ENCODE data around the gene CENATAC.
"Not testable (repeated sequence)": the region's sequence is repeated elsewhere in the genome, so short reads cannot be mapped to it uniquely, and the experiment has no call there.

CENATAC gene

DNA sequence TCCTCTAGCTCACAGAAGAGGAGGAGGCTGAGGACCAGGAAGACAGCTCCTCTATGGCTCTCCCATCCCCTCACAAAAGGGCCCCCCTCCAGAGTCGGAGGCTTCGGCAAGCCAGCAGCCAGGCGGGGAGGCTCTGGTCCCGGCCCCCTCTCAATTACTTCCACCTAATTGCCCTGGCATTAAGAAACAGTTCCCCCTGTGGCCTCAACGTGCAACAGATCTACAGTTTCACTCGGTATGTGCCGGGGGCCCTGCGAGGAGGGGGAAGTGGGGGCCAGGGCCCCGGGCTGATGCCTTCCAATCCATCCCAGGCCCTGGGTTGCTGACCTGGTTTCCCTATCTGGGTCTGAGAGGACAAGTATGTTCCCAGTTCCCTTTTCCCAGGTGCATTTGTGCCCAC lies 18.5 kb upstream of the CENATAC start:
- no peaks in the 10 kb centered on the region for H4K20me1 ChIP-seq (ENCODE audit: insufficient read depth, low read length)
- no peak overlapping the region for H3K27ac ChIP-seq (ENCODE audit: low read length)
- DNase-seq, result no peak
- H3K9me3 ChIP-seq (replicated peaks; ENCODE audit: insufficient read depth, low read length), result no peaks in the 10 kb centered on the region
- H3K9me2 ChIP-seq (replicated peaks; ENCODE audit: insufficient read depth, low read length), result no peaks in the 10 kb centered on the region
- H3K27me3 ChIP-seq (replicated peaks; ENCODE audit: insufficient read depth, low read length), result no peaks in the 10 kb centered on the region
- no peaks in the 10 kb centered on the region for H3F3A ChIP-seq (ENCODE audit: insufficient read depth, low read length)
- no peaks in the 10 kb centered on the region for H3K79me2 ChIP-seq (ENCODE audit: low read length)
- TF ChIP-seq EZH2phosphoT487 (IDR thresholded peaks at IDR 0.05; ENCODE audit: low read length) (no peak), EZH2 (optimal IDR thresholded peaks at IDR 0.05; ENCODE audit: low read depth, low read length) (no peak), CTCF (IDR thresholded peaks at IDR 0.05; ENCODE audit: low read length) (no peak)
- no peak overlapping the region for H3K4me2 ChIP-seq (ENCODE audit: low read depth, low read length)
- no peak overlapping the region for H3K9ac ChIP-seq (ENCODE audit: low read length)
- H3K4me3 ChIP-seq (ENCODE audit: low read length), result no peak overlapping the region
- no peak overlapping the region for H2AFZ ChIP-seq (ENCODE audit: low read length)
- no peaks in the 10 kb centered on the region for H3K36me3 ChIP-seq (replicated peaks; ENCODE audit: insufficient read depth, low read length)
- H3K4me1 ChIP-seq (ENCODE audit: low read length), result no peaks in the 10 kb centered on the region

DNA sequence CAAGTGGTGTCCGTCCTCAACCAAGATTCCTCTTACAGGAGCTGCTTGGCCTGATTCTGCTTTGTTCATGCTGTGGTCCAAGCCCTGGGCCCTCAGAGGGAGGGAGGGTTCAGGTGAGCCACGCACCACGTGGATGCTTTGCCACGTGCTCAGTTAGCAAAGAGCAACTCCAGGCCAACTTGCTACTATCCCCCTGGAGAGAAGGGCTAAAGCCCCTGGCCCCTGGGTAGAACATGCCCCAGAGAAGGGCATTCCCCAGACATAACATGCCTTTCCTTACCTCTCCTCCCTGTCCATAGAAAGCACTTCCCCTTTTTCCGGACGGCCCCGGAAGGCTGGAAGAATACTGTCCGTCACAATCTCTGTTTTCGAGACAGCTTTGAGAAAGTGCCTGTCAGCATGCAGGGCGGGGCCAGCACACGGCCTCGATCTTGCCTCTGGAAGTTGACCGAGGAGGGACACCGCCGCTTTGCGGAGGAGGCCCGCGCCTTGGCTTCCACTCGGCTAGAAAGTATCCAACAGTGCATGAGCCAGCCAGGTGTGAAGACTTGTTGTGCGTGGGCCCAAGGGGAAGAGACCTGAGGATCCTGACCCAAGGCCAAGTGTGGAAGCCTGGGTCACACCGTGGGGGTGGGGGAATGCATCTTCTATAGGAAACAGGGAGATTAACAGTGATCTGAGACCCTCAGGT lies 17.6 kb upstream of the CENATAC start:
- Histone ChIP-seq H3K36me3 (replicated peaks; ENCODE audit: insufficient read depth, low read length) (no peaks in the 10 kb centered on the region), H3K4me2 (ENCODE audit: low read depth, low read length) (no peak overlapping the region)

DNA sequence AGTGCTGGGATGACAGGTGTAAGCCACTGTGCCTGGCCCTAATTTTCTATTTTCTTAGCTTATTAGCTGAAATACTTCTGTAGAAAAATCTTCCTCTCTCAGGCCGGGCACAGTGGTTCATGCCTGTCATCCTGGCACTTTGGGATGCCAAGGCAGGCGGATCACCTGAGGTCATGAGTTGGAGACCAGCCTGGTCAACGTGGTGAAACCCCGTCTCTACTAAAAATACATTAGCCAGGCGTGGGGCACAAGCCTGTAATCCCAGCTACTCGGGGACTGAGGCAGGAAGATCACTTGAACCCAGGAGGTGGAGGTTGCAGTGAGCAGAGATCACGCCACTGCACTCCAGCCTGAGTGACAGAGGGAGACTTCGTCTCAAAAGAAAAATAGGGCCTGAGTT lies 13.6 kb upstream of the CENATAC start:
- H3K9me2 ChIP-seq (replicated peaks; ENCODE audit: insufficient read depth, low read length); H3K9ac ChIP-seq (ENCODE audit: low read length); H3K9me3 ChIP-seq (replicated peaks; ENCODE audit: insufficient read depth, low read length); H3F3A ChIP-seq (ENCODE audit: insufficient read depth, low read length); H3K4me3 ChIP-seq (ENCODE audit: low read length); H3K4me1 ChIP-seq (ENCODE audit: low read length); H3K36me3 ChIP-seq (replicated peaks; ENCODE audit: insufficient read depth, low read length); H3K4me2 ChIP-seq (ENCODE audit: low read depth, low read length); H3K27me3 ChIP-seq (replicated peaks; ENCODE audit: insufficient read depth, low read length); H2AFZ ChIP-seq (ENCODE audit: low read length); H3K79me2 ChIP-seq (ENCODE audit: low read length); H3K27ac ChIP-seq (ENCODE audit: low read length); H4K20me1 ChIP-seq (ENCODE audit: insufficient read depth, low read length); DNase-seq: not testable (repeated sequence)

More for the DNA sequence above, 17.6 kb upstream of the CENATAC start:
- Histone ChIP-seq H3K9me3 (replicated peaks; ENCODE audit: insufficient read depth, low read length) (no peaks in the 10 kb centered on the region), H2AFZ (ENCODE audit: low read length) (no peak overlapping the region), H3K27ac (ENCODE audit: low read length) (no peak overlapping the region), H3K9me2 (replicated peaks; ENCODE audit: insufficient read depth, low read length) (no peaks in the 10 kb centered on the region), H3K9ac (ENCODE audit: low read length) (no peak overlapping the region), H3K79me2 (ENCODE audit: low read length) (no peaks in the 10 kb centered on the region), H3K4me1 (ENCODE audit: low read length) (no peaks in the 10 kb centered on the region), H4K20me1 (ENCODE audit: insufficient read depth, low read length) (no peaks in the 10 kb centered on the region), H3F3A (ENCODE audit: insufficient read depth, low read length) (no peaks in the 10 kb centered on the region), H3K27me3 (replicated peaks; ENCODE audit: insufficient read depth, low read length) (no peaks in the 10 kb centered on the region), H3K4me3 (ENCODE audit: low read length) (no peak overlapping the region)
- DNase-seq, result no peak
- no peak for TF ChIP-seq EZH2phosphoT487 (IDR thresholded peaks at IDR 0.05; ENCODE audit: low read length)
- TF ChIP-seq CTCF (IDR thresholded peaks at IDR 0.05; ENCODE audit: low read length), result no peak
- no peak for TF ChIP-seq EZH2 (optimal IDR thresholded peaks at IDR 0.05; ENCODE audit: low read depth, low read length)

- Histone ChIP-seq H3K27ac (ENCODE audit: low read length) (no peak overlapping the region), H3K9me3 (replicated peaks; ENCODE audit: insufficient read depth, low read length) (no peaks in the 10 kb centered on the region), H3K4me3 (ENCODE audit: low read length) (no peak overlapping the region), H4K20me1 (ENCODE audit: insufficient read depth, low read length) (no peaks in the 10 kb centered on the region), H3K4me1 (ENCODE audit: low read length) (peaks cover 5% of the 10 kb centered on the region), H3K9me2 (replicated peaks; ENCODE audit: insufficient read depth, low read length) (no peaks in the 10 kb centered on the region), H2AFZ (ENCODE audit: low read length) (no peak overlapping the region), H3K36me3 (replicated peaks; ENCODE audit: insufficient read depth, low read length) (no peaks in the 10 kb centered on the region), H3K27me3 (replicated peaks; ENCODE audit: insufficient read depth, low read length) (no peaks in the 10 kb centered on the region), H3F3A (ENCODE audit: insufficient read depth, low read length) (peaks cover under 1% of the 10 kb centered on the region; the same call in 1 of the 2 replicates), H3K4me2 (ENCODE audit: low read depth, low read length) (no peak overlapping the region), H3K79me2 (ENCODE audit: low read length) (peaks cover 3% of the 10 kb centered on the region; the same call in 1 of the 2 replicates), H3K9ac (ENCODE audit: low read length) (no peak overlapping the region)
- no peak for TF ChIP-seq CTCF (IDR thresholded peaks at IDR 0.05; ENCODE audit: low read length)
- TF ChIP-seq EZH2phosphoT487 (IDR thresholded peaks at IDR 0.05; ENCODE audit: low read length), result no peak
- TF ChIP-seq EZH2 (optimal IDR thresholded peaks at IDR 0.05; ENCODE audit: low read depth, low read length), result no peak
- DNase-seq, result no peak
These were observed 13.1 kb upstream of the CENATAC start for GRCh38 chr11:118984825-118985224.
